Large intestine (tissue), 3 donors: ENCODE data around the gene MRTFB. TPM values are rescaled to one million over a fixed set of nuclear protein-coding genes. Genes with fewer than 3 reads are reported as not detected.
A peak's percentile ranks its signal among the peaks of the same experiment; 100 is the strongest.
"Not testable (repeated sequence)": the region's sequence is repeated elsewhere in the genome, so short reads cannot be mapped to it uniquely, and the experiment has no call there.

Source experiments
- DNase-seq, 2 donors: peaks; one replicate each; pipeline versions ENCODE4 v3.0.0 to v3.0.0-alpha.2; 2013
- H3K27ac ChIP-seq: one replicate; pipeline ENCODE4 v1.5.1; 2013; ENCODE audit warnings: low read length
- H3K27me3 ChIP-seq: 2 replicates; pipeline ENCODE4 v1.6.1; 2013; ENCODE audit warnings: low read length; ENCODE audit not compliant: control insufficient read depth, insufficient read depth
- H3K36me3 ChIP-seq: 2 replicates; pipeline ENCODE4 v1.6.1; 2013; ENCODE audit warnings: low read length; ENCODE audit not compliant: control insufficient read depth, insufficient read depth
- H3K4me1 ChIP-seq: one replicate; pipeline ENCODE4 v1.6.1; 2013; ENCODE audit warnings: low read length; ENCODE audit not compliant: control insufficient read depth, insufficient read depth
- H3K4me3 ChIP-seq: one replicate; pipeline ENCODE4 v1.5.1; 2013; ENCODE audit warnings: low read length
- H3K9me3 ChIP-seq: one replicate; pipeline ENCODE4 v1.6.1; 2013; ENCODE audit warnings: mild to moderate bottlenecking, low read depth, low read length, moderate library complexity; ENCODE audit not compliant: control insufficient read depth
- WGBS: methylation state at CpG from one replicate; pipeline ENCODE4 v1.1.5; 2013; ENCODE audit warnings: low lambda C conversion rate; ENCODE audit not compliant: insufficient coverage; 5-methylcytosine and 5-hydroxymethylcytosine counted together
- polyA plus RNA-seq: library from polyadenylated mRNA; unstranded; fragments of 120-200 nt; gene quantifications from one replicate; pipeline ENCODE4 v1.2.1, GENCODE V29; 2013

The MRTFB gene
- polyA plus RNA-seq, 1 donor, result 20.6 TPM

- H3K4me1 ChIP-seq, result peaks cover 4% of the 10 kb centered on the region
- no peaks in the 10 kb centered on the region for H3K36me3 ChIP-seq
- no peak overlapping the region for H3K27ac ChIP-seq
- H3K4me3 ChIP-seq, result no peak overlapping the region
- no peaks in the 10 kb centered on the region for H3K9me3 ChIP-seq
- H3K27me3 ChIP-seq, result no peaks in the 10 kb centered on the region
- WGBS, result no CpG with 5 or more reads among the region's 1 CpG
- no peak for DNase-seq
Observed at GRCh38 chr16:14117051-14117450, 45.9 kb downstream of the MRTFB start.

DNA sequence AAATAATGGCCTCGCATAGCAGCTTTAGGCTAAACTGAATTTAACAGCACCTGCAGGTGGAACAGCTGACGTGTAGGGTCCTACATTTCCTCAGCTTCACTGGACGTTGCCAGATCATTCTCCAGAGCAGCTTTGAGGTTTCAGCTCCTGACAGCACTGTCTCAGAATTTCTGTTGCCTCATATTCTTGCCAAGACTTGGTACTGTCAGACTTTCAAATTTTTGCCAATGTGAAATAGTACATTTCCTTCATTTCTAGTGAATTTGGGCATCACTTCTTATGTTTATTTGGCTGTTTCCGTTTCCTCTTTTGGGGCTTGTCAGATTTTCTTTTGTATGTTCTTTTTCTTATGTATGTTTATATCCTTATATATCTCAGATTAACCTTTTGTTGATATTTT lies 48.7 kb downstream of the MRTFB start:
- no peak for DNase-seq
- no peaks in the 10 kb centered on the region for H3K27me3 ChIP-seq
- WGBS, result 100% methylated on average over 1 of the region's 4 CpGs
- no peak overlapping the region for H3K27ac ChIP-seq
- no peaks in the 10 kb centered on the region for H3K36me3 ChIP-seq
- H3K9me3 ChIP-seq, result no peaks in the 10 kb centered on the region
- no peaks in the 10 kb centered on the region for H3K4me1 ChIP-seq
- no peak overlapping the region for H3K4me3 ChIP-seq

DNA sequence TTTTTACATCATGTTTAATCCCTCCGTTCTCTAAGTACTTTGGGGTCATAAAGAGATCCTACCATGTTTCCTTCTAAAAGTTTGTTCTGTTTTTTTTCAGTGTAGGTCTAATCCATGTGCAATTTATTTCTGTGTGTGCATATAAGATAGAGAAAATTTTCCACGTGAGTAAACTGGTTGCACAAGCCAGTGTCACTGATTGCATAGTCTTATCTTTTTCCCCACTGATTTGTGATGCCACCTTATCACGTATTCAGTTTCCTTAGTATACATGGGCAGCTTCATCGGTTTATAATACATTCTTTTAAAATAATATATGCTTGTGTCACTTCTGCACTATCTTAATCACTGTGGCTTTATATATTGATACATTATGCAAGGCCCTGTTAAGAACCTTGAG lies 49.2 kb downstream of the MRTFB start:
- no peaks in the 10 kb centered on the region for H3K27me3 ChIP-seq
- peak in 1 of 2 donors; percentile 19 for DNase-seq
- H3K4me3 ChIP-seq, result no peak overlapping the region
- 33% methylated on average over 4 of the region's 4 CpGs for WGBS
- no peak overlapping the region for H3K27ac ChIP-seq
- no peaks in the 10 kb centered on the region for H3K4me1 ChIP-seq
- no peaks in the 10 kb centered on the region for H3K36me3 ChIP-seq
- H3K9me3 ChIP-seq, result no peaks in the 10 kb centered on the region

GRCh38 chr16:14121142-14121541 lies 50.0 kb downstream of the MRTFB start:
- Histone ChIP-seq H3K36me3 (no peaks in the 10 kb centered on the region), H3K4me1 (no peaks in the 10 kb centered on the region), H3K9me3 (no peaks in the 10 kb centered on the region), H3K27me3 (no peaks in the 10 kb centered on the region), H3K4me3 (no peak overlapping the region), H3K27ac (no peak overlapping the region)
- no peak for DNase-seq
- WGBS, result 96% methylated on average over 2 of the region's 2 CpGs

DNA sequence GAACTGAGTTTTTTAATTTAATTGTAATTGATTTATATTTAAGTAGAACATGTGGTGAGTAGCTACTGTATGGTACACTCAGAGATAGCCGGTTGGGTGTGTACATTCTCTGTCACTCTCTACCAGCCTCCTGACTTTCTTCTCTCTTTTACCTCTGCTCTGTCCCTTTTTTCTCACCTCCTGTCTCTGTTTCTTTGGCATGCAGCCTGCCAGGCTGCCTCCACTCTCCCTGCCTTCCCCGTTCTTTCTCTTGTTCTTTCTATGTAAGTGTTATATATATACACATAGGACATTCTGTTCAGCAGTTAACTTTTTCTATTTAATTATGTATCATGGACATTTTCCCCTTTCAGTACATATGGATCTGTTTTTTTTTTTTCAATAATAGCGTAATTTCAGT lies 50.8 kb downstream of the MRTFB start:
- Histone ChIP-seq H3K27me3 (no peaks in the 10 kb centered on the region), H3K27ac (no peak overlapping the region), H3K9me3 (no peaks in the 10 kb centered on the region), H3K4me3 (no peak overlapping the region), H3K36me3 (no peaks in the 10 kb centered on the region), H3K4me1 (no peaks in the 10 kb centered on the region)
- 100% methylated on average over 1 of the region's 3 CpGs for WGBS
- no peak for DNase-seq

DNA sequence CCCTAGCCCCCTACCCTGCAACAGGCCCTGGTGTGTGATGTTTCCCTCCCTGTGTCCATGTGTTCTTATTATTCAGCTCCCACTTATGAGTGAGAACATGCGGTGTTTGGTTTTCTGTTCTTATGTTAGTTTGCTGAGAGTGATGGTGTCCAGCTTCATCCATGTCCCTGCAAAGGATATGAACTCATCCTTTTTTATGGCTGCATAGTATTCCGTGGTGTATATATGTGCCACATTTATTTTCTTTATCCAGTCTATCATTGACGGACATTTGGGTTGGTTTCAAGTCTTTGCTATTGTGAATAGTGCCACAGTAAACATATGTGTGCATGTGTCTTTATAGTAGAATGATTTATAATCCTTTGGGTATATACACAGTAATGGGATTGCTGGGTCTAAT lies 51.3 kb downstream of the MRTFB start:
- H3K4me1 ChIP-seq, DNase-seq, H3K9me3 ChIP-seq, H3K4me3 ChIP-seq, H3K27ac ChIP-seq, H3K27me3 ChIP-seq, H3K36me3 ChIP-seq: not testable (repeated sequence)
- WGBS, result 100% methylated on average over 2 of the region's 3 CpGs

GRCh38 chr16:14125000-14125681 lies 54.0 kb downstream of the MRTFB start:
- DNase-seq, result no peak
- no peaks in the 10 kb centered on the region for H3K27me3 ChIP-seq
- WGBS, result 71% methylated on average over 1 of the region's 5 CpGs

GRCh38 chr16:14125708-14126107 lies 54.6 kb downstream of the MRTFB start:
- 87% methylated on average over 3 of the region's 3 CpGs for WGBS
- Histone ChIP-seq H3K4me3 (no peak overlapping the region), H3K27me3 (no peaks in the 10 kb centered on the region), H3K4me1 (no peaks in the 10 kb centered on the region), H3K36me3 (no peaks in the 10 kb centered on the region), H3K9me3 (no peaks in the 10 kb centered on the region), H3K27ac (no peak overlapping the region)
- no peak for DNase-seq

More at GRCh38 chr16:14125000-14125681, 54.0 kb downstream of the MRTFB start:
- Histone ChIP-seq H3K9me3 (no peaks in the 10 kb centered on the region), H3K4me3 (no peak overlapping the region), H3K4me1 (no peaks in the 10 kb centered on the region), H3K36me3 (no peaks in the 10 kb centered on the region), H3K27ac (no peak overlapping the region)

DNA sequence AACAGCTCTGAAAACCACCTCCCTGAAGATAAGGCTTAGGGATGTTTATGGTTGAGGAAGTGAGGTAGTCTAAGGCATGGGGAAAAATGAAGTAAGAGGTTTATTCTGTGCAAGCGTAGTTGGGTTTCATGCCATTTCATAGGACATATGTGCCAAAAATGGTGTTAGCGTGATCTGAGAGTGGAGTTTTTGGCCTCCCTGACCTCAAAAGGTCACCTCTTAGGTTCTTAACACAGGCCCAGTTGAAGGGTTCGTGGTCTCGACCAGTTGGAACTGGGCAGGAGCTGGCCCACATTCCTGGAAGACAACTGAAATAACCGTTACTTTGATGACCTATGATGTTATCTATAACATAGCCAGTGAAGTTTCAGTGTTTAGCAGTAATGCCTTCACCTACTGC lies 57.0 kb downstream of the MRTFB start:
- no peaks in the 10 kb centered on the region for H3K36me3 ChIP-seq
- H3K27ac ChIP-seq, result no peak overlapping the region
- no peaks in the 10 kb centered on the region for H3K27me3 ChIP-seq
- no peak for DNase-seq
- no peaks in the 10 kb centered on the region for H3K4me1 ChIP-seq
- H3K4me3 ChIP-seq, result no peak overlapping the region
- no peaks in the 10 kb centered on the region for H3K9me3 ChIP-seq
- WGBS, result 100% methylated on average over 1 of the region's 5 CpGs

DNA sequence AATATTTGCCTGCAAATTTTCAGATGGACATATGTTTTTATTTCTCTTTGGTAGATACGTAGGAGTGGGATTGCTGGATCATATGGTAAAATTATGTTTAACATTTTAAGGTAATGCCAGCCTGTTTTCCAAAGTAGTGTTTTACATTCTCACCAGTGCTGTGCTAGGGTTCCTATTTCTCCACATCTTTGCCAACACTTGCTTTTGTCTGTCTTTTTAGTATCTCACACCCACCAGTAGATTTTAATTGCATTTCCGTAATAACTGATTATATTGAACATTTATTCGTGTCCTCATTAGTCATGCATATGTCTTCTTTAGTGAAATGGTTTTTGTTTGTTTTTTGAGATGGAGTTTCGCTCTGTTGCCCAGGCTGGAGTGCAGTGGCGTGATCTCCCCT lies 58.4 kb downstream of the MRTFB start:
- H3K4me3 ChIP-seq, result no peak overlapping the region
- no CpG with 5 or more reads among the region's 5 CpGs for WGBS
- H3K27ac ChIP-seq, result no peak overlapping the region
- no peaks in the 10 kb centered on the region for H3K27me3 ChIP-seq
- H3K9me3 ChIP-seq, result no peaks in the 10 kb centered on the region
- H3K36me3 ChIP-seq, result no peaks in the 10 kb centered on the region
- no peak for DNase-seq
- H3K4me1 ChIP-seq, result no peaks in the 10 kb centered on the region
